SU-DHL-6 (cell line): ENCODE results near the gene SDK1.

Source experiments
- H2AFZ ChIP-seq: fragments of 200-600 bp; sonication (generic); 2 replicates; pipeline ENCODE4 v1.6.1; 2014; ENCODE audit warnings: low read depth, mild to moderate bottlenecking, moderate library complexity, mixed read lengths, antibody characterized with exemption, low read length; ENCODE audit not compliant: severe bottlenecking
- H3F3A ChIP-seq: fragments of 200-600 bp; shearing (Covaris generic); 2 replicates; pipeline ENCODE4 v1.6.0; 2016; ENCODE audit warnings: antibody characterized with exemption, mild to moderate bottlenecking; ENCODE audit not compliant: insufficient read depth
- H3K27ac ChIP-seq: fragments of 200-600 bp; sonication (generic); 2 replicates; pipeline ENCODE4 v1.5.1; 2016; ENCODE audit warnings: low read depth, mild to moderate bottlenecking, low read length, moderate library complexity, mixed read lengths
- H3K27me3 ChIP-seq: fragments of 200-600 bp; sonication (generic), shearing (Covaris generic); 2 replicates; pipeline ENCODE4 v1.6.0; 2014; ENCODE audit warnings: mild to moderate bottlenecking, low read length
- H3K36me3 ChIP-seq: fragments of 200-600 bp; sonication (generic); 2 replicates; pipeline ENCODE4 v1.6.1; 2014; ENCODE audit warnings: mild to moderate bottlenecking, low read length, mixed read lengths
- H3K4me2 ChIP-seq: fragments of 300-600, 200-600 bp; shearing (Covaris generic), sonication (generic); 2 replicates; pipeline ENCODE4 v1.6.0; 2014; ENCODE audit warnings: low read length, low read depth, mild to moderate bottlenecking; ENCODE audit not compliant: poor library complexity, severe bottlenecking
- H3K4me3 ChIP-seq: fragments of 200-600 bp; sonication (generic); 2 replicates; pipeline ENCODE4 v1.5.1; 2014; ENCODE audit warnings: antibody characterized with exemption, low read length, mild to moderate bottlenecking, mixed read lengths; ENCODE audit not compliant: insufficient read depth, poor library complexity, severe bottlenecking
- H3K79me2 ChIP-seq: fragments of 200-600 bp; sonication (generic); 2 replicates; pipeline ENCODE4 v1.6.1; 2014; ENCODE audit warnings: mild to moderate bottlenecking, low read length, moderate library complexity; ENCODE audit not compliant: insufficient read depth
- H3K9ac ChIP-seq: fragments of 200-600 bp; sonication (generic); 2 replicates; pipeline ENCODE4 v1.7.0; 2014; ENCODE audit warnings: mild to moderate bottlenecking, low read length
- H3K9me2 ChIP-seq: fragments of 200-600 bp; sonication (generic); replicated peaks from 2 replicates; pipeline ENCODE4 v1.6.1; 2014; ENCODE audit warnings: low read length; ENCODE audit not compliant: insufficient read depth
- H3K9me3 ChIP-seq: fragments of 200-600 bp; sonication (generic); 2 replicates; pipeline ENCODE4 v1.6.1; 2014; ENCODE audit warnings: low read length, mixed read lengths; ENCODE audit not compliant: insufficient read depth
- H4K20me1 ChIP-seq: fragments of 200-600 bp; sonication (generic); 2 replicates; pipeline ENCODE4 v1.6.1; 2014; ENCODE audit warnings: low read depth, mild to moderate bottlenecking, antibody characterized with exemption, low read length, moderate library complexity, mixed read lengths
- EZH2phosphoT487 ChIP-seq: fragments of 200-600 bp; sonication (generic), shearing (Covaris generic); conservative IDR thresholded peaks from 2 replicates; pipeline ENCODE4 v1.6.1; 2018; ENCODE audit warnings: mild to moderate bottlenecking, antibody characterized with exemption, low read length, moderate library complexity, mixed read lengths
- TF ChIP-seq, protein P1 (sequence below): fragments of 200-600 bp; sonication (generic); IDR thresholded peaks from one replicate; pipeline ENCODE4 v1.5.1; 2017; ENCODE audit warnings: antibody characterized with exemption, mild to moderate bottlenecking, low read length, moderate library complexity; ENCODE audit not compliant: insufficient read depth, poor library complexity, severe bottlenecking

SDK1 gene

DNA sequence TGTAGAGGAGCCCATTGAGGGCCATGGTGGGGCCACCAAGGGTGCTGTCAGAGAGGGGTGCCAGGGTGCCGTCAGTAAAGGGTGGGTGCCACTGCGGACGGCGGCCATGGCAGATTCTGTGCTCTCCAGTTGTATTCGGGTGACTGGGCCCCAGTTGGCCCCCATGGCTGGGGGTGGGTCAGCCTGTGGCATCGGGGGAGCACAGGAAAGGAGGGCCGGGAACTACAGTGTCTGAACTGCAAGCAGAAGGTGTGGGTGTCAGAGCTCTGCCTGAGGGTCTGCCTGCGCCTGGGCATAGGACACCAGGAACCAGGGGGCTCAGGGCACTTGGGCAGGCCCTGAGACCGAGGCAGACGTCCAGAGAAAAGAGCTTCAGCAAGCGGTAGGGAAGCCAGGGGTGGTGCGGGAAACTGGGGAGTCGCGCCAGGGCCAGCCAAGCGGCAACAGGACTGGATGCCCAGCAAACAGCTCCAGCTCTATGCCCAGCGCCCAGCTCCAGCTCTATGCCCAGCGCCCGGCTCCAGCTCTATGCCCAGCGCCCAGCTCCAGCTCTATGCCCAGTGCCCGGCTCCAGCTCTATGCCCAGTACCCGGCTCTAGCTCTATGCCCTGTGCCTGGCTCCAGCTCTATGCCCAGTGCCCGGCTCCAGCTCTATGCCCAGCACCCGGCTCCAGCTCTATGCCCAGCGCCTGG lies 878.8 kb downstream of the SDK1 start:
- no peaks in the 10 kb centered on the region for H3K79me2 ChIP-seq
- H3K4me3 ChIP-seq: no peak overlapping the region
- no peak overlapping the region for H3K9ac ChIP-seq
- no peak overlapping the region for H2AFZ ChIP-seq
- no peaks in the 10 kb centered on the region for H3K9me2 ChIP-seq
- H3K4me2 ChIP-seq: no peak overlapping the region
- H3K27me3 ChIP-seq: no peaks in the 10 kb centered on the region
- H3K9me3 ChIP-seq: no peaks in the 10 kb centered on the region
- no peaks in the 10 kb centered on the region for H3K36me3 ChIP-seq
- TF ChIP-seq EZH2phosphoT487: no peak
- TF ChIP-seq, protein P1, sequence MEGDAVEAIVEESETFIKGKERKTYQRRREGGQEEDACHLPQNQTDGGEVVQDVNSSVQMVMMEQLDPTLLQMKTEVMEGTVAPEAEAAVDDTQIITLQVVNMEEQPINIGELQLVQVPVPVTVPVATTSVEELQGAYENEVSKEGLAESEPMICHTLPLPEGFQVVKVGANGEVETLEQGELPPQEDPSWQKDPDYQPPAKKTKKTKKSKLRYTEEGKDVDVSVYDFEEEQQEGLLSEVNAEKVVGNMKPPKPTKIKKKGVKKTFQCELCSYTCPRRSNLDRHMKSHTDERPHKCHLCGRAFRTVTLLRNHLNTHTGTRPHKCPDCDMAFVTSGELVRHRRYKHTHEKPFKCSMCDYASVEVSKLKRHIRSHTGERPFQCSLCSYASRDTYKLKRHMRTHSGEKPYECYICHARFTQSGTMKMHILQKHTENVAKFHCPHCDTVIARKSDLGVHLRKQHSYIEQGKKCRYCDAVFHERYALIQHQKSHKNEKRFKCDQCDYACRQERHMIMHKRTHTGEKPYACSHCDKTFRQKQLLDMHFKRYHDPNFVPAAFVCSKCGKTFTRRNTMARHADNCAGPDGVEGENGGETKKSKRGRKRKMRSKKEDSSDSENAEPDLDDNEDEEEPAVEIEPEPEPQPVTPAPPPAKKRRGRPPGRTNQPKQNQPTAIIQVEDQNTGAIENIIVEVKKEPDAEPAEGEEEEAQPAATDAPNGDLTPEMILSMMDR: no peak
- no peaks in the 10 kb centered on the region for H3F3A ChIP-seq
- no peaks in the 10 kb centered on the region for H4K20me1 ChIP-seq
- no peak overlapping the region for H3K27ac ChIP-seq

DNA sequence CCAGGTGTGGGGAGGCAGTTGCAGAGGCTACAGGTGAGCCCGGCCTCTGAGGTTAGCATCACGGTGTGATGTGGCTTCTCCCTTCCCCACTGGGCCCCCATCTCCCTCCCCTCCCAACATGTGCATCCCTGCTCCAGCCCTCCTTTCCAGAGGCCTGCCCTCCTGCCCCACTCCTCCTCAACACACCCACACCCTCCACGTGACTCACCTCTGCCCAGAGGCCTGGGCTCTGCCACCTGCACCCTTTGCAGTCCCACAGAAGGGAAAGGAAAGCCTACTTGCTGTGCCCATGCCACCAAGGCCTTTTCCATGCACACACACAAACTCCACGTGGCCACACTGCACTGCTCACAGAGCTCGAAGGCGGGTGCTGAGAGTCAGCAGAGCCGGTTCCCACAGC lies 880.4 kb downstream of the SDK1 start:
- Histone ChIP-seq H3K4me2 (no peak overlapping the region), H3F3A (no peaks in the 10 kb centered on the region), H3K27ac (no peak overlapping the region), H3K36me3 (no peaks in the 10 kb centered on the region), H2AFZ (no peak overlapping the region), H4K20me1 (no peaks in the 10 kb centered on the region), H3K9ac (no peak overlapping the region), H3K9me3 (no peaks in the 10 kb centered on the region), H3K9me2 (no peaks in the 10 kb centered on the region), H3K4me3 (no peak overlapping the region), H3K27me3 (no peaks in the 10 kb centered on the region), H3K79me2 (no peaks in the 10 kb centered on the region)
- TF ChIP-seq, protein P1: no peak
- TF ChIP-seq EZH2phosphoT487: no peak

DNA sequence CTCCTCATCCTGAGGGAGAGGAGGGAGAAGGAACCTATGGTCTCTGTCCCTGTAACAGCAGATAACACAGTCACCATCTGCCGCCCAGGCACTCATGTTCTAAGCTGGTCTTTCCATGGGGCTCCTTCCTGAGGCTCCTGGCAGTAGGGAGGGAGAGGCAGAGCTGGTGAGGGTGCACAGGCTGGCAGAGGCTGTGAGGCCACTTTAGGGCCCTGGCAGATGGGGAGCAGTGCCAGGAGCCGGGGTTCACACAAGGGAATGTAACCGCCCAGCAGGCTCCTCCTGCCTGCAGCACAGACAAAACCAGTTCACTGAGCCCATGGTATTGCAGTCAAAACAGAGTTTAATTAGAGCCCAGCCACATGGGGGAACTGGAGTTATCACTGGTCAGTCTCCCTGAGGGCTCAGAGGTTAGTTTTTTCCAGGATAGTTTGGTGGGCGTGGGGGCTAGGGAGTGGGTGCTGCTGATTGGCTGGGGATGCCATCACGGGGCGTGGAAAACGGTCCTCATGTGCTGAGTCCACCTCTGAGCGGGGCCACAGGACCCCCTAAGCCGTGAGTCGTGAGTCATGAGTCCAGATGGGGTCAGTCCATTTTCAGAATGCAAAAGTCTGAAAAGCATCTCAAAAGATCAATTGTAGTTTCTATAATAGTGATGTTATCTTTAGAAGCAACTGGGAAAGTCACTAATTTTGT lies 881.7 kb downstream of the SDK1 start:
- H3K27ac ChIP-seq: no peak overlapping the region
- H3F3A ChIP-seq: no peaks in the 10 kb centered on the region
- no peaks in the 10 kb centered on the region for H3K79me2 ChIP-seq
- no peaks in the 10 kb centered on the region for H4K20me1 ChIP-seq
- no peaks in the 10 kb centered on the region for H3K27me3 ChIP-seq
- no peak overlapping the region for H3K4me2 ChIP-seq
- H2AFZ ChIP-seq: no peak overlapping the region
- H3K36me3 ChIP-seq: no peaks in the 10 kb centered on the region
- H3K9me3 ChIP-seq: no peaks in the 10 kb centered on the region
- H3K9me2 ChIP-seq: no peaks in the 10 kb centered on the region
- H3K4me3 ChIP-seq: no peak overlapping the region
- H3K9ac ChIP-seq: no peak overlapping the region
- TF ChIP-seq, protein P1: no peak
- TF ChIP-seq EZH2phosphoT487: no peak
